Large intestine (tissue), 3 donors: ENCODE measurements around the gene PRPF6. TPM values are rescaled to one million over a fixed set of nuclear protein-coding genes. Genes with fewer than 3 reads are reported as not detected.

Source experiments
- DNase-seq, 2 donors: peaks; one replicate each; pipeline versions ENCODE4 v3.0.0 to v3.0.0-alpha.2; 2013
- H3K27ac ChIP-seq: one replicate; pipeline ENCODE4 v1.5.1; 2013; ENCODE audit warnings: low read length
- H3K27me3 ChIP-seq: 2 replicates; pipeline ENCODE4 v1.6.1; 2013; ENCODE audit warnings: low read length; ENCODE audit not compliant: control insufficient read depth, insufficient read depth
- H3K36me3 ChIP-seq: 2 replicates; pipeline ENCODE4 v1.6.1; 2013; ENCODE audit warnings: low read length; ENCODE audit not compliant: control insufficient read depth, insufficient read depth
- H3K4me1 ChIP-seq: one replicate; pipeline ENCODE4 v1.6.1; 2013; ENCODE audit warnings: low read length; ENCODE audit not compliant: control insufficient read depth, insufficient read depth
- H3K4me3 ChIP-seq: one replicate; pipeline ENCODE4 v1.5.1; 2013; ENCODE audit warnings: low read length
- H3K9me3 ChIP-seq: one replicate; pipeline ENCODE4 v1.6.1; 2013; ENCODE audit warnings: mild to moderate bottlenecking, low read depth, low read length, moderate library complexity; ENCODE audit not compliant: control insufficient read depth
- WGBS: methylation state at CpG from one replicate; pipeline ENCODE4 v1.1.5; 2013; ENCODE audit warnings: low lambda C conversion rate; ENCODE audit not compliant: insufficient coverage; 5-methylcytosine and 5-hydroxymethylcytosine counted together
- polyA plus RNA-seq: library from polyadenylated mRNA; unstranded; fragments of 120-200 nt; gene quantifications from one replicate; pipeline ENCODE4 v1.2.1, GENCODE V29; 2013

Gene PRPF6
- polyA plus RNA-seq, 1 donor: 59.7 TPM

DNA sequence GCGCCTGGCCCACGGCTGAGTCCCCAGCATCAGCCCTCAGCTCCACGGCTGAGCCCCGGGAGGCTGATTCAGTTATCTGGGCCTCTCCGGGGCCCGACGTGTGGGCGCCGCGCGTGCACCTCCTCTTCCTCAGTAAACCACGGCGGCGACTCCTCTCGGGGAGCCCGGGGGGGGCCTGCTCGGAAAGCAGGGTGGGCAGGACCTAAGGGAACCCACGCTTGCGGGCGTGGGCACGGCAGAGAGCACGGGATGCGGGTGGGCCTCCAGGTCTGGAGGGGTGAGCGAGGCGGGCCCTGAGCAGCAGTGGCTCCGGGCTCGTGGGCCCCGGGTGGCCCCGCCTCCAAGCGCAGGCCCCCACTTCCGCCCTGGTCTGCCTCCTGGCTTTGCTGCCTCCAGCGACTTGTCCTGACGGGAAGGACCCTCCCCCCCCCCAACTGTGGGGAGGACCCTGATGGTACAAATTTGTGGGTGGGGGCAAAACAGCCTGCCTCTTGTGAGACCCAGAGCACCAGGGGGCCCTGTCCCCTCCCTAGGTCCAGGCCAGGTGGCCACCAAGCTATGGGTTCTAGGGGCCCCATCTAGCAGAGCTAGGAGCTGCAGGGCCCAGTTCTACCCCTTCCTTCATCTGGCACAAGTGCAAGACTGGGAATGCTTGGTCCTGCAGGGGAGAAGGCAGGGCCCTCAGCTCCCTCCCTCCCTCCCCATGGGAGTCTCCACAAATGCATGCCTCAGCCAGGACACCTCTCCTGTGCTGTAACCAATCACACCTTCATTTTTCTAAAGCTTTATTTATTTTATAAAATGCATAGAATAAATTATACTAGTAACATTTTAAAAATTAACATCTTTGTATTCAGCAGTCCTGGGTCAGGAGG lies 41.6 kb upstream of the PRPF6 start:
- Histone ChIP-seq H3K36me3 (peaks cover 68% of the 10 kb centered on the region), H3K4me1 (peaks cover 4% of the 10 kb centered on the region), H3K9me3 (peaks cover 30% of the 10 kb centered on the region), H3K27ac (no peak overlapping the region), H3K27me3 (no peaks in the 10 kb centered on the region), H3K4me3 (no peak overlapping the region)
- WGBS: no CpG with 5 or more reads among the region's 33 CpGs
- no peak for DNase-seq

DNA sequence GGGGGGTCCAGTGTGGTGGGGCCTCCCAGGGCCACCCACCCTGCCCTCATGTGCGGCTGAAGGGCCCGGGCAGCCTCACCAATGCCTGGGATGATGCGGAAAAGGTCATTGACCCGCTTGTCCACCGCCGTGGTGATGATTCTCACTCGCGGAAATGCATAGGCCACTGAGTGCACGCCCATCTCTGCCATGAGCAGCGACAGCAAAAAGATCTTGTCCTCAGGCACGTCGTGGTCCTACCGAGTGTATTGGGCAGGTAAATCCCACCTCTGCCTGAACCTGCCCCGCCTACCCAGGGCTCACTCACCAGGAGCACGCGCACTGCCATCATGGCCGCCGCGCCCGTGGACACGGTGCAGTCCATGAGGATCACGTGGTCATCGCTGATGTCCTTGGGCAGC lies 40.9 kb upstream of the PRPF6 start:
- no peak for DNase-seq
- H3K27ac ChIP-seq: no peak overlapping the region
- peaks cover 4% of the 10 kb centered on the region for H3K4me1 ChIP-seq
- peaks cover 68% of the 10 kb centered on the region for H3K36me3 ChIP-seq
- WGBS: no CpG with 5 or more reads among the region's 23 CpGs
- no peak overlapping the region for H3K4me3 ChIP-seq
- no peaks in the 10 kb centered on the region for H3K27me3 ChIP-seq
- peaks cover 30% of the 10 kb centered on the region for H3K9me3 ChIP-seq

DNA sequence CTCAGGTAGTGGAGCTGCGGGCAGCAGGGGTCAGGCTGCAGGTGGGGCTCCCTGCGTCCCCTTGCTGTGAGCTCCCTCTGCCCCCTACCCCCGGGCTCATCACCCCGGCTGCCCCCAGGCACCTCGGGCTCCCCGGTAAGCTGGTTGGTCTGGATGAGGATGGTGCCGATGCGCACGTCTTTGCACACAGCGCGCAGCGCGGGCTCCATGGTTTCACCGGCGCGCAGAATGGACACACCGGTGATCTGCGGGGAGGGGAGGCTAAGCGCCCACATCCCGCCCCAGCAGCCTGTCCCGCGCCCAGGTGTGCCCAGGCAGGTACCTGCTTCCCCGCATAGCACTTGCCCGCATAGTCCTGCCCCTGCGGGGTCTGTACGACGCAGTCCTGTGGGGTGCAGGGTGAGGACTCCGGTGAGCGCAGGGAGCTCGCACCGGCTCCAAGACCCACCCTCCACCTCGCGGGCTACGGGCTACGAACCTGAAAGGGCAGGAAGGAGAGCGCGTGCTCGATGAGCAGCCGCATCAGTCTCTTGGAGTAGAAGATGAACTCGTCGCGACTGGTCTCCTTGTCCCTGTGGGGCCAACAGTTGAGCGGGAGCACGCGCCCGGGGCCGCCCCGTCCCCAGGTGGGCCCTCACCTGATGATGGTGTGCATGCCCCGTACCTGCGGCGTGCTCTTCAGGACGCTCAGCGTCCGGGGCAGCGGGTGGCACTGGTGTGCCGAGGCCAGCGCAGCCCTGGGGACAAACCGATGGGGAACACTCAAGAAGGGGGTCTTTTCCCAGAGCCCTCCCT lies 40.3 kb upstream of the PRPF6 start:
- Histone ChIP-seq H3K27me3 (no peaks in the 10 kb centered on the region), H3K27ac (no peak overlapping the region), H3K4me3 (no peak overlapping the region), H3K9me3 (peaks cover 30% of the 10 kb centered on the region), H3K36me3 (peaks cover 68% of the 10 kb centered on the region), H3K4me1 (peaks cover 4% of the 10 kb centered on the region)
- WGBS: no CpG with 5 or more reads among the region's 58 CpGs
- no peak for DNase-seq

DNA sequence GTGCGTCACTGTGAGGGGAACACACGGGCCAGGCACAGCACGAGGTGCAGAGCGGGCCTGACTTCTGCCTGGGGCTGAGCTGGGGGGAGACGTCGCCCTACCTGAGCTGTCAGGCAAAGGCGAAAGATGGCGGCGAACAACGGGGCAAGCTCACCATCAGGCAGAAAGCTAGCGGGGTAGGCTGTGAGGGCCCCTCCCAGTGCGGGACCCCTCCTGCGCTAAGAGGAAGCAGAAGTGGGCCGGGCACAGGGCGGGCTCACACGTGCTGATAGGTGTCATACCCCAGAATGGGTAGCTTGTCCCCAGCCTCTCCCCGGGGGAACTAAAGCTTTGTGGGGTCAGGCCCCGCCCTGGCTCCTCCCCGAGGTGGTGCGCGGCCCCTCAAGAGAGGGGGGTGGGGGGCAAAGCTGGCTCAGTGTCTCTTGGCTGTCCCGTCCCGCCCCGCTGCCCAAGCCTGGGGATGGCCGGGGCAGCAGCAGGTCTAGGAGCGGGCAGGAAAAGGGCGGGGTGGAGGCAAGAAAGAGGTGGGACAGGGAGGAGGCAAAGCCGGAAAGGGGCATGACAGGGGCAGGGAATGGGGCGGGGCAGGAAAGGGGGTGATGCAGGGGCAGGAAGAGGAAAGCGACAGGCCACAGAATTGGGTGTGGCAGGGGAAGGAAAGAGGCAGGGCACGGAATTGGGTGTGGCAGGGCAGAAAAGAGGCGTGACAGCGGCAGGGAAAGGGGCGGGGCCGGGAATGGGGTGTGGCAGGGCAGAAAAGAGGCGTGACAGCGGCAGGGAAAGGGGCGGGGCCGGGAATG lies 39.5 kb upstream of the PRPF6 start:
- H3K4me3 ChIP-seq: no peak overlapping the region
- no peak overlapping the region for H3K27ac ChIP-seq
- H3K9me3 ChIP-seq: peaks cover 30% of the 10 kb centered on the region
- H3K4me1 ChIP-seq: peaks cover 4% of the 10 kb centered on the region
- H3K36me3 ChIP-seq: peaks cover 71% of the 10 kb centered on the region
- H3K27me3 ChIP-seq: no peaks in the 10 kb centered on the region
- WGBS: 20% methylated on average over 1 of the region's 39 CpGs
- DNase-seq: no peak

DNA sequence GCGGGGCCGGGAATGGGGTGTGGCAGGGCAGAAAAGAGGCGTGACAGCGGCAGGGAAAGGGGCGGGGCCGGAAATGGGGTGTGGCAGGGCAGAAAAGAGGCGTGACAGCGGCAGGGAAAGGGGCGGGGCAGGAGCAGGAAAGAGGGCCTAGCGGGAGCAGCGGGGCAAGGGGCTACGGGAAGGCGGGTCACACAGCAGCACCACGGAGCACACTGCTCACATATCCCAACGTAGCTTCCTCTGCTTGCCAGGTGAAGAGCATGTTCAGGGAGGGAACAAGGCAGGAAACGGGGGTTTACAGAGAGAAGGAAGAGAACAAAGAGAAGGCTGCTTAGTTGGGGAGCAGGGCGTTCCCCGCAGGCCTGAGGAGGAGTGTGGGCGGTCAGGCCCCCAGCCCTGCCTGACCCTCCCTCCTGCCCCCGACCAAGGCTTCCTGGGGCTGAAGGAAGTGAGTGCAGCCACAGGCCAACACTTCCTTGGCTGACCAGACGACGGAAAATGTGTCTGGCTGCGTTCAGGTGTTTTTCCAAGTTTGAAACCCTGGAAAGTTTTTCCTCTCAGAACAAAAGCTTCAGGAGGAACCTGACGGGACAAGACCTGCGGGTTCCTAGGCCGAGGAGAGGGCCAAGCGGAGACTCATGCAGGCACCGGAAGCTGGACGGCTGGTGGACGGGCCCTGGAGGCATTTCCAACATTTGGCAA lies 38.5 kb upstream of the PRPF6 start:
- H3K36me3 ChIP-seq: peaks cover 71% of the 10 kb centered on the region
- 87% methylated on average over 3 of the region's 30 CpGs for WGBS
- peaks cover 4% of the 10 kb centered on the region for H3K4me1 ChIP-seq
- H3K27me3 ChIP-seq: no peaks in the 10 kb centered on the region
- H3K9me3 ChIP-seq: peaks cover 30% of the 10 kb centered on the region
- peak in 1 of 2 donors; percentile 40 for DNase-seq
- H3K27ac ChIP-seq: peak overlapping the region; percentile 38
- H3K4me3 ChIP-seq: no peak overlapping the region

DNA sequence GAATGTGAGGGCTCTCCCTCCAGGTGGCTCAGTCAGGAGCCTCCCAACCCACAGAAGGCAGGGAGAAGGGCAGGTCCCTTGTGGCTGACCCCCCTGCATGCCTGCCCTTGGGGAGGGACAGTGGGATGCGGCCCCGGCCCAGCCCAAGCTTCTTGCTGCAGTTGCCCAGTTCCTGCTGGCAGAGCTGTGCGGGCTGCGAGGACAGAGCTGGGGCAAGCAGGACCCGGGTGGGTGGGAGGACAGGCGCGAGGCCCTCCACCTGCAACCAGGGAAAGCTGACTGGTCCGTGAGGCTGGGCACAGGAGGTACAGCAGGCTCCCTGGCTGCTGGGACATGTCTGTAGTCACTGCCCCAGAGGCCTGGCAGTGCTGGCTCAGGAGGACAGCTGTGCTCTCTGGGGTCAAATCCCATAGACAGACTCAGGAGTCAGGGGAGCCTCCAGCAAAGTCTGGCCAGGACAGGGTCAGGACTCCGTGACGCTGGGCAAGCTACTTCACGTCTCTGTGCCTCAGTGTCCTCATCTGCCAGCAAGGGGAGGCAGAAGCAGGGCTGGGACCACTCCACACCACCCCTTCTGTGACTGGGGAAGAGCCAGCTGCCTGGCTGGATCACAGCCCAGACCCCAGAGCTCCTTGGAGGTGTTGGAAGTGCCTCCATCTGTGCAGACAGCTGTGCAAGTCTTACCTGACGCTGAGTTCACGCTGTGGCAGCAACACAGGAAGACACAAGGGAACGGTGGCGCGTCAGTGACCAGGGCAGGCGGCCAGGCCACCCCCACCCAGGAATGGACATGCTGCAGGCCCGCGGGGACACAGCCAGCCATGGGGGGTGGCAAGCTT lies 37.7 kb upstream of the PRPF6 start:
- Histone ChIP-seq H3K4me1 (peaks cover 4% of the 10 kb centered on the region), H3K9me3 (peaks cover 29% of the 10 kb centered on the region), H3K4me3 (no peak overlapping the region), H3K27ac (peak overlapping the region; percentile 38), H3K27me3 (no peaks in the 10 kb centered on the region), H3K36me3 (peaks cover 75% of the 10 kb centered on the region)
- DNase-seq: no peak
- WGBS: no CpG with 5 or more reads among the region's 19 CpGs

DNA sequence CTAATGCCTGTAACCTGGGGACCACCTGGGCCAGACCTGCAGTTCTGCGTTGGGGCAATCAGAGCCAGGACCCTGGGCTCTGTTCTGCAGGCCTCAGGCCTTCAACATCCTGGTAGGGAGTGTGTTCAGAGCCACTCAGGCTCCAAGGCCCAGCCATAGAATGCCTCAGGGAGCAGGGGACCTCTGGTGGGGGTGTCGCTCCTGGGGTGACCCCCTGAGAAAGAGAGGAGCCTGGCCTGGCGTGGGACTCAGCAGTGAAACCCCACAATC lies 37.2 kb upstream of the PRPF6 start:
- H3K9me3 ChIP-seq: peaks cover 25% of the 10 kb centered on the region
- H3K27ac ChIP-seq: no peak overlapping the region
- no peak for DNase-seq
- H3K36me3 ChIP-seq: peaks cover 75% of the 10 kb centered on the region
- H3K27me3 ChIP-seq: no peaks in the 10 kb centered on the region
- H3K4me1 ChIP-seq: peaks cover 7% of the 10 kb centered on the region
- no CpG with 5 or more reads among the region's 3 CpGs for WGBS
- no peak overlapping the region for H3K4me3 ChIP-seq

DNA sequence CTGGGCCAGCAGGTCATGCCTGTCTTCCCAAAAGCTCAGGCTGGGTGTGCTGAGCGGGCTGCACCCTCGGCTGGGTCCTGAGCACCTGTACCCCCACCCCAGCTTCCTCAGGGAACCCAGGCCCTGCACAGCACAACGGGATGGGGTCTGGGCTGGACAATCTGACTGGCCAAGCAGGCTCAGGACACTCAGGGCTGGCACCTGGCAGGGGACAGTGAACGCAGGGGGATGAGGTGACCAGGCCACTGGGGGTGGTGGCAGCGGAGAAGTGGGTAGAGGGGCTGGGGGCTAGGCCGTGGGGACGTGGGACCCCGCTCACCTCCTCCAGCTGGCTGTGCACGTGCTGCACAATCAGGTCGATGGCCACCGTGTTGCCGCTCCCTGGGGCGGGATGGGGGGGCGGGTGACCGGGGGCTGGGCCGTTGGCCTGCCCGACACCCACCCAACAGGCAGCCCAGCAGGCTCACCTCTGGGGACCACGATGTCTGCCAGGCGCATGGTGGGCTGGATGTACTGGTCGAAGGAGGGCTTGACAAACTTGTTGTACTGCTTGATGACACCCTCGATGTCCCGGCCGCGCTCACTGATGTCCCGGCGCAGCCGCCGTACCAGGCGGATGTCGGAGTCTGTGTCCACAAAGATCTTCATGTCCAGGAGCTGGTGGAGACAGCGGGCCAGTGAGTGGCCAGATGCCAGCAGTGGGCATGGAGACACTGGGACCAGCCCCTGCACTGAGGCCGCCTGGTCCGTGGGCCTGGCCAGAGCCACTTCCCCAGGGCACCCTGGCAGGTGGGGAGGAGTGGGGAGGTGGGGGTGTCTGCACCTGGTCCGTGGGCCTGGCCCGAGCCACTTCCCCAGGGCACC lies 36.6 kb upstream of the PRPF6 start:
- Histone ChIP-seq H3K27me3 (no peaks in the 10 kb centered on the region), H3K36me3 (peaks cover 69% of the 10 kb centered on the region)
- no peak for DNase-seq

More for the DNA sequence above, 36.6 kb upstream of the PRPF6 start:
- Histone ChIP-seq H3K27ac (no peak overlapping the region), H3K9me3 (peaks cover 21% of the 10 kb centered on the region), H3K4me1 (peaks cover 13% of the 10 kb centered on the region), H3K4me3 (no peak overlapping the region)
- WGBS: no CpG with 5 or more reads among the region's 35 CpGs
